HFF-Myc (cell line): ENCODE measurements around the gene KRABD2.

ENCODE experiments used
- DNase-seq: peaks from one replicate; pipeline ENCODE4 v3.0.0-alpha.2; 2011; ENCODE audit warnings: low read depth; ENCODE audit errors: extremely low read depth
- H3K4me3 ChIP-seq: replicated peaks from 2 replicates; pipeline ENCODE4 v1.5.1; 2011; ENCODE audit warnings: low read depth, mild to moderate bottlenecking, control low read depth, low read length
- CTCF ChIP-seq: IDR thresholded peaks from 2 replicates; pipeline ENCODE4 v1.5.1; 2012; ENCODE audit warnings: mild to moderate bottlenecking, low read depth, low read length, control low read depth; ENCODE audit errors: missing control alignments

KRABD2 gene

GRCh38 chr17:8376271-8377067 is at the start of gene KRABD2:
KRABD2 (minus strand) TSS chr17:8376704.
- peak; percentile 71 for DNase-seq
- TF ChIP-seq CTCF = peak; percentile 56
- peak within 1 kb of the TSS; percentile 44 for H3K4me3 ChIP-seq

- no peak for TF ChIP-seq CTCF
- DNase-seq = no peak
- no peak overlapping the region for H3K4me3 ChIP-seq
Measured at GRCh38 chr17:8421571-8421970, 45.1 kb upstream of the KRABD2 start.

GRCh38 chr17:8420041-8420934 is 43.8 kb upstream of the KRABD2 start:
- no peak for TF ChIP-seq CTCF
- no peak for DNase-seq
- no peak overlapping the region for H3K4me3 ChIP-seq

GRCh38 chr17:8419305-8419704 is 42.8 kb upstream of the KRABD2 start:
- no peak for TF ChIP-seq CTCF
- DNase-seq = no peak
- no peak overlapping the region for H3K4me3 ChIP-seq

- H3K4me3 ChIP-seq = no peak overlapping the region
- TF ChIP-seq CTCF = no peak
- no peak for DNase-seq
Measured at GRCh38 chr17:8418471-8418870, 42.0 kb upstream of the KRABD2 start.

GRCh38 chr17:8417806-8418205 is 41.3 kb upstream of the KRABD2 start:
- no peak for DNase-seq
- no peak for TF ChIP-seq CTCF

More at GRCh38 chr17:8417806-8418205, 41.3 kb upstream of the KRABD2 start:
- H3K4me3 ChIP-seq = no peak overlapping the region
